HG03064 (cell line): ENCODE results near the gene KRTAP4-6.
"Not testable (repeated sequence)": the region's sequence is repeated elsewhere in the genome, so short reads cannot be mapped to it uniquely, and the experiment has no call there.

Experiments
- ATAC-seq: cut with Tn5 transposase; IDR thresholded peaks from one replicate; pipeline ENCODE4 v1.9.1; 2021; ENCODE audit warnings: low read depth; ENCODE audit not compliant: unreplicated experiment

The KRTAP4-6 gene

DNA sequence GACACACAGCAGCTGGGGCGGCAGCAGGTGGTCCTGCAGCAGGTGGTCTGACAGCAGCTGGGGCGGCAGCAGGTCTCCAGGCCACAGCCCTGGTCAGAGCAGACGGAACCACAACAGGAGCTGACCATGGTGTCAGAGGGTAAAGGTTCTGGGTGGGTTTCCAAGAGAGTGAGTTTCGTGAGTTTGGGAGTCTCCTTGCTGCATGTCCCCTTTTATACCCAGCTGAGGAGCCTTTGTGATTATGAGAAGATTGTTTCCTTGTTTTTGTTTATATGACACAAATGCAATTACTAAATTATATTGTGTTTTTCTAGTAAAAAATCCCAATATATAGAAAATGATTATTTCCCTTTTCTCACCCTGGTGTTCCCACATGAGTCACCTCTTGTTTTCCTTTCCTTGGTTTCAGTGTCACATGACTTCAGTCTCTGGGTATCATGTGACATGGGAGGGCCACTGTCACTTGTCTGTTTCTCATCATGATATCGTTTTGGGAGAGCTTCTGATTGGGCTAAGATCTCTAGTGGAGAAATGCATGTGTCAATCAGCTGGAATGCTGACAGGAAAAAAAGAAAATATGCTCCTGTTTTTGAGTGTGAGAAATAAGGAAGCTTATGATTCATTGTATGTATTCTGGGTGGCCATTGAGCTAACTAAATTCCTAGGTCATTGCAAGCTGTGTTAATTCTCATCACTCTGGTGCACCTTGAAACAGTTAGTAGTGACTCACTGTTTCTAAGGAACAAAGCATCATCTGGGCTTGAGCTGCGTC lies at the start of gene KRTAP4-6:
KRTAP4-6 (minus strand) TSS at position 185 of the 772 bp plus-strand sequence; CDS start at position 128, 57 bp downstream.
- ATAC-seq, result no peak

DNA sequence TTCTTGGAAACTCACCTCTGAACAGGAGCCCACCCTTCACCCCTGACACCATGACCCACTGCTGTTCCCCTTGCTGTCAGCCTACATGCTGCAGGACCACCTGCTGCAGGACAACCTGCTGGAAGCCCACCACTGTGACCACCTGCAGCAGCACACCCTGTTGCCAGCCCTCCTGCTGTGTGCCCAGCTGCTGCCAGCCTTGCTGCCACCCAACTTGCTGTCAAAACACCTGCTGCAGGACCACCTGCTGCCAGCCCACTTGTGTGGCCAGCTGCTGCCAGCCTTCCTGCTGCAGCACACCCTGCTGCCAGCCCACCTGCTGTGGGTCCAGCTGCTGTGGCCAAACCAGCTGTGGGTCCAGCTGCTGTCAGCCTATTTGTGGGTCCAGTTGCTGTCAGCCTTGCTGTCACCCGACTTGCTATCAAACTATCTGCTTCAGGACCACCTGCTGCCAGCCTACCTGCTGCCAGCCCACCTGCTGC lies 49.5 kb upstream of the KRTAP4-6 start, which contains the start of gene KRTAP9-1:
KRTAP9-1 (plus strand) TSS at position 51 of the 482 bp plus-strand sequence; CDS start at position 51, 0 bp downstream.
- not testable (repeated sequence) for ATAC-seq

- ATAC-seq, result no peak
These were observed 46.5 kb upstream of the KRTAP4-6 start for GRCh38 chr17:41186872-41187271.

- ATAC-seq, result no peak
These were observed 44.7 kb upstream of the KRTAP4-6 start for GRCh38 chr17:41185001-41185400.

DNA sequence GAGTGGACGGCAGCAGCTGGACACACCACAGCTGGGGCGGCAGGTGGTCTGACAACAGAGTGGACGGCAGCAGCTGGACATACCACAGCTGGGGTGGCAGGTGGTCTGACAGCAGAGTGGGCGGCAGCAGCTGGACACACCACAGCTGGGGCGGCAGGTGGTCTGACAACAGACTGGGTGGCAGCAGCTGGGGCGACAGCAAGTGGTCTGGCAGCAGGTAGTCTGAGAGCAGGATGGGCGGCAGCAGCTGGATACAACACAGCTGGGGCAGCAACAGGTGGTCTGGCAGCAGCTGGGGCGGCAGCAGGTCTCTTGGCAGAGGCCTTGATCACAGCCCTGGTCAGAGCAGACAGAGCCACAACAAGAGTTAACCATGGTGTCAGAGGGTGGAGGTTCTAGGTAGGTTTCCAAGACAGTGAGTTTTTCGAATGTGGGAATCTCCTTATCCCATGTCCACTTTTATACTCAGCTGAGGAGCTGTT lies 44.2 kb upstream of the KRTAP4-6 start, which contains the start of gene KRTAP4-1:
KRTAP4-1 (minus strand) TSS at position 432 of the 482 bp plus-strand sequence; CDS start at position 375, 57 bp downstream.
- ATAC-seq, result no peak

GRCh38 chr17:41178843-41179616 lies 38.7 kb upstream of the KRTAP4-6 start:
- no peak for ATAC-seq

DNA sequence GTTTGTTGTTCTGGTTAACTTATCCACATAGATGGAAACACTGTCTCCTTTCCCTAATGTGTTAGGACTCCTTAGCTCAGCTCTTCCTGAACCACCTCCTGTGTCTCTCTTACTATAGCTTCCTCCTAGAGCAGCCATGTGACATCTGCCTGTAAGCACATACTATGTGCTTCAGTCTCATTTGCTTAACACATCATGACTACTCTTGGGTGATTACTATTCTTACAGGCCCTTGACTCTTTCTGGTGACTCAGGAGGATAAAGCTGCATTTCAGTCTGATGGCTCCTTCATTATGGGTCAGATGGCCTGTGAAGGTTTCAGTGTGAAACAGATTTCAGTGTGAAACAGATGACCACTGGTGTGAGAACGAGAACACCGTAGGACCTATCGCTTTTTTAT lies 38.0 kb upstream of the KRTAP4-6 start:
- no peak for ATAC-seq

- ATAC-seq, result no peak
These were observed 37.5 kb upstream of the KRTAP4-6 start, which contains the start of gene KRTAP4-2 for GRCh38 chr17:41177727-41178271. TSS of gene KRTAP4-2 (minus strand) at chr17:41178221. CDS start at chr17:41178164, 57 bp downstream.

- no peak for ATAC-seq
These were observed 36.5 kb upstream of the KRTAP4-6 start for GRCh38 chr17:41176744-41177387.

DNA sequence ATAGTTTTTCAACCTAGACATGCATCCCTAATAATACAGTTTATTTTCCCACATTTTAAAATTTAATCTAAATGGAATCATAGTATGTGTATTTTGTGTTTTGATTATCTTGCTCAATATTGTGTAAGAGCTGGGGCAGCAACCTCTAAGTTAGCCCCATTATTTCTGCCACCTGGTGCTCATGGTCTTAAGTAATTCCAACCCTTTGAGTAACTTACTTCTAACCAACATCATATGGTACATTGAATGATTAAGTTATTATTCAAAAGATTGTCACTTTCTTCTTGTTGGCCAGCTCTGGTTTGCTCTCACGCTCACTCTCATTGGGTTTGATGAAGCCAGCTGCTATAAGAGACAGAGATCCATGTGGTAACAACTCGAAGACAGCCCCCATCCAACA lies 31.5 kb upstream of the KRTAP4-6 start:
- no peak for ATAC-seq

- no peak for ATAC-seq
These were observed 27.8 kb upstream of the KRTAP4-6 start, which contains the start of gene KRTAP4-3 for GRCh38 chr17:41168121-41168520. TSS of gene KRTAP4-3 (minus strand) at chr17:41168221. CDS start at chr17:41168172, 49 bp downstream.

DNA sequence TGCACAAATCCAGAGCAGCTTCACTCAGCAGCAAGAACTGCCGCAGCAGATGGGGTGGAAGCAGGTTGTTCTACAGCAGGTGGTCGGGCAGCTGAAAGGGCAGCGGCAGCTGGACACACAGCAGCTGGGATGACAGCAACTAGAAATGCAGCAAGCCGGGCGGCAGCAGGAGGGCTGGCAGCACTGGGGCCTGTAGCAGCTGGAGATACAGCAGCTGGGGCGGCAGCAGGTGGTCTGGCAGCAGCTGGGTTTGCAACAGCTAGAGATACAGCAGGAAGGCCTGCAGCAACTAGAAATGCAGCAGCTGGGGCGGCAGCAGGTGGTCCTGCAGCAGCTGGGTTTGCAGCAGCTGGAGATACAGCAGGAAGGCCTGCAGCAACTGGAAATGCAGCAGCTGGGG lies 27.2 kb upstream of the KRTAP4-6 start:
- ATAC-seq, result no peak

GRCh38 chr17:41163828-41164227 lies 23.5 kb upstream of the KRTAP4-6 start:
- ATAC-seq, result no peak

DNA sequence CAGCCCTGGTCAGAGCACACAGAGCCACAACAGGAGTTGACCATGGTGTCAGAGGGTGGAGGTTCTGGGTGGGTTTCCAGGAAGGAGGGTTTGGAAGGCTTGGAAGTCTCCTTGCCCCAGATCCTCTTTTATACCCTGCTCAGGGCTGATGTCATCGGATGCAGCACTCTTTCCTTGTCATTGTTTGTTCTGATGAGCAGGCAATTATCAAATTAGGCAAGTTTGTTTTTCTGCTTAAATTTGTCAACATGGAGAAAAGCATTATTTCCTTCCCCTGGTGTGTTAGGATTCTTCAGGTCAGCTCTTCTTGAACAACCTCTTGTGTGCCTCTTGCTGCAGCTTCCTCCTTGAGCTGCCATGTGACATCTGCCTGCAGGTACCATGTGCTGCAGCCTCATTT lies 20.3 kb upstream of the KRTAP4-6 start, which contains the start of gene KRTAP4-4:
KRTAP4-4 (minus strand) TSS at position 101 of the 400 bp plus-strand sequence; CDS start at position 44, 57 bp downstream.
- ATAC-seq, result no peak

DNA sequence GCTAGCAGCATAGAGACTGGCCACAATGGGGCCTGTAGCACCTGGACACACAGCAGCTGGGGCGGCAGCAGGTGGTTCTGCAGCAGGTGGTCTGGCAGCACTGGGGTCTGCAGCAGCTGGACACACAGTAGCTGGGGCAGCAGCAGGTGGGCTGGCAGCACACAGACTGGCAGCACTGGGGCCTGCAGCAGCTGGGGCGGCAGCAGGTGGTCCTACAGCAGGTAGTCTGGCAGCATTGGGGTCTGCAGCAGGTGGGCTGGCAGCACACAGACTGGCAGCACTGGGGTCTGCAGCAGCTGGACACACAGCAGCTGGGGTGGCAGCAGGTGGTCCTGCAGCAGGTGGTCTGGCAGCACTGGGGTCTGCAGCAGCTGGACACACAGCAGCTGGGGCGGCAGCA lies 19.8 kb upstream of the KRTAP4-6 start:
- not testable (repeated sequence) for ATAC-seq

GRCh38 chr17:41153856-41154255 lies 13.5 kb upstream of the KRTAP4-6 start:
- ATAC-seq, result no peak

DNA sequence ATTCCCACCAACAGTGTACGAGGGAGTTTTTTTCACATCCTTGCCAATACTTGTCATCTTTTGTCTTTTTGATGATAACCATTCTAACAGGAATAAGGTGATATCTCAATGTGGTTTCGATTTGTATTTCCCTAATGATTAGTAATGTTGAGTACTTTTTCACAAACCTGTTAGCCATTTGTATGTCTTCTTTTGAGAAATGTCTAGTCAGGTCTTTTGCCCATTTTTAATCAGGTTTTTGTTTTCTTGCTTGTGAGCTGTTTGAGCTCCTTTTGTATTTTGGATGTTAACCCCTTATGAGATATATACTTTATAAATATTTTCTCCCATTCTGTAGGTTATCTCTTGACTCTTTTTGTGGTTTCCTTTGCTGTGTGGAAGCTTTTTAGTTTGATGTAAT lies 11.2 kb upstream of the KRTAP4-6 start:
- ATAC-seq, result no peak

DNA sequence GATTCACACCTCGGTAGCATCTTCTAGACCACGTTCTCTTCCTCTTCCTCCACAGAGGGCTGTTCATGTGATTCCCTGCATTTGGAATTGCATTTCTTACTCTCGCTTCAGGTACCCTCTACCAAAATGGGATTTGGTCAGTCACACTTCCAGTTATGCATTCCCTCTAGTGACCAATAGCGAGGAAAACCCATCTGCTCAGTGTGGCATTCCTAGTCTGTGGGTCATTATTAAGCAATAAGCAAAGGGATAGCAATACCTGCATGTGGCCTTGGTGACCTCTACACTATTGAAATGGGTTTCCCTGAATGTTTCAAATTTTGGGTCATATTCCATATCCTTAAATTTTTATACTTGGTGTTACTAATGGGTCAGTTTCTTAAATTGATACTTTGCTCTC lies 9.7 kb upstream of the KRTAP4-6 start:
- no peak for ATAC-seq

- ATAC-seq, result no peak
These were observed 9.3 kb upstream of the KRTAP4-6 start, which contains the start of gene KRTAP4-5 for GRCh38 chr17:41149652-41149985. TSS of gene KRTAP4-5 (minus strand) at chr17:41149825. CDS start at chr17:41149767, 58 bp downstream.
